GM18858 (cell line): ENCODE measurements around the gene PRKCSH.
"Not testable (repeated sequence)": the region's sequence is repeated elsewhere in the genome, so short reads cannot be mapped to it uniquely, and the experiment has no call there.

Experiments
- ATAC-seq: cut with Tn5 transposase; IDR thresholded peaks from one replicate; pipeline ENCODE4 v1.9.1; 2021; ENCODE audit not compliant: unreplicated experiment

PRKCSH gene, protein sequence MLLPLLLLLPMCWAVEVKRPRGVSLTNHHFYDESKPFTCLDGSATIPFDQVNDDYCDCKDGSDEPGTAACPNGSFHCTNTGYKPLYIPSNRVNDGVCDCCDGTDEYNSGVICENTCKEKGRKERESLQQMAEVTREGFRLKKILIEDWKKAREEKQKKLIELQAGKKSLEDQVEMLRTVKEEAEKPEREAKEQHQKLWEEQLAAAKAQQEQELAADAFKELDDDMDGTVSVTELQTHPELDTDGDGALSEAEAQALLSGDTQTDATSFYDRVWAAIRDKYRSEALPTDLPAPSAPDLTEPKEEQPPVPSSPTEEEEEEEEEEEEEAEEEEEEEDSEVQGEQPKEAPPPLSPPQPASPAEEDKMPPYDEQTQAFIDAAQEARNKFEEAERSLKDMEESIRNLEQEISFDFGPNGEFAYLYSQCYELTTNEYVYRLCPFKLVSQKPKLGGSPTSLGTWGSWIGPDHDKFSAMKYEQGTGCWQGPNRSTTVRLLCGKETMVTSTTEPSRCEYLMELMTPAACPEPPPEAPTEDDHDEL

DNA sequence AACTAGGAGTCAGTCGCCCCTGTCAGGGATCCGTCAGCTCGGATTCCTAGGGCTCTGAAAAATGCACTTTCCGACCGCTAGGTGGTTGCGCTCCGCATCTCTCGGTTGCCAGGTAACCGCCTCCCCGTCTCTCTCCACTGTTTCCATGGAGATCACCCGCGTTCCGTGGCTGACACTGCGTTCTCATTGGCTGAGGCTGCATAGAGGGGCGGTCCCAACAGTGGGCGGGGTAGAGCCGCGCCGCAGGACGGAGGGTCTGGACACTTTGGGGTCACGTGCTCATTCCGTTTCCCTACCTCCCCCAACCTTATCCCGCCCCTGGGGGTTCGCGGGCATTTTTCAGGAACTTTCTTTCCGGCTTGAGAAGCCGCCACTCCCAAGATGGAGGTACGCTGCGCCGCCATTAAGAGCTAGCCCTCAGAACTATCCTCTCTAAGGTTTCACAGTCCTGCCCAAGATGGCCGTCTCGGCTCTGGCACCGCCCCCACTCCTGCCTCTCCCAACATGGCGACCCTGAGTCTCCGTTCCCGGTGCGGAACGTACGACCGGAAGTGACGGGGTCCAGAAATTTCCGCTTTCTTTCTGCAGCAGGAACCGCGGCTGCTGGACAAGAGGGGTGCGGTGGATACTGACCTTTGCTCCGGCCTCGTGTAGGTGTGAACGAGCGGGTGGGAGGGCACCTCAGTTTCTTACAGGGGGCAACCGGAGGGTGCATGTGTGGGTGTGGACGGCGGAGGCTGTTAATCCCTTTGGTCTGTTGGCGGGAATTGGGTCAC, at the start of gene PRKCSH, which contains the start of gene ODAD3:
Gene PRKCSH (plus strand): TSS at position 579 of the 776 bp plus-strand sequence. CDS start 483 bp downstream, outside the sequence.
Gene ODAD3 (minus strand): TSS at position 65 of the 776 bp plus-strand sequence. CDS start 105 bp downstream, outside the sequence.
- peak; percentile 84 for ATAC-seq

DNA sequence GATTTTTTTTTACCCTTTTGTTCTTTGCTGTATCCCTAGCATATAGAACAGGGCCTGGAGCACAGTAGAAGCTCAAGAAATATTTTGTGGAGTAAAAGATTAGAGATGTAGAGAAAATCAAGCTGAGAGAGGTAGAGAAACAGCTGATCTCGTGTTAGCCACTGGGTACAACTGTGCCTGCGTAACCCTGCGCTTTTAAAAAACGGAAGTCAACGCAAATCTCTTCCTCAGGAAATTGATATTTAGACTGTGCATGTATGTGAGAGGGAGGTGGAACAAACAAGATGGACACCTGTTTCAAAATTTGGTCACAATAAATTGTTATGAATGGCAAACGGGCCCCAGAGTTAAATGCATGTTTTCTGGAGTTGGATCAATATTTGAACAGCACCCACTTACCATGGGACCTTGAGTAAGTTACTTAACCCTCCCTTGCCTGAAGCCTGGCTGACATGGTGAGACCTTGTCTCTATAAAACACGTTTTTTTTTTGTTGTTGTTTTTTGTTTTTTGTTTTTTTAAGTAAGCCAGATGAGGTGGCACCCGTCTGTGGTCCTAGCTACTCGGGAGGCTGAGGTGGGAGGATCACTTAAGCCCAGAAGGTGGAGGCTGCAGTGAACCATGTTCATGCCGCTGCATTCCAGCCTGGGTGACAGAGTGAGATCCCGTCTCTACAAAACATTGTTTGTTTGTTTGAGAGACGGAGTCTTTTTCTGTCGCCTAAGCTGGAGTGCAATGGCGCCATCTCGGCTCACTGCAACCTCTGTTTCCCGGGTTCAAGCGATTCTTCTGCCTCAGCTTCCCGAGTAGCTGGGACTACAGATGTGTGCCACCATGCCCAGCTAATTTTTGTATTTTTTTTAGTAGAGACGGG, 48.0 kb upstream of the PRKCSH start:
- no peak for ATAC-seq

DNA sequence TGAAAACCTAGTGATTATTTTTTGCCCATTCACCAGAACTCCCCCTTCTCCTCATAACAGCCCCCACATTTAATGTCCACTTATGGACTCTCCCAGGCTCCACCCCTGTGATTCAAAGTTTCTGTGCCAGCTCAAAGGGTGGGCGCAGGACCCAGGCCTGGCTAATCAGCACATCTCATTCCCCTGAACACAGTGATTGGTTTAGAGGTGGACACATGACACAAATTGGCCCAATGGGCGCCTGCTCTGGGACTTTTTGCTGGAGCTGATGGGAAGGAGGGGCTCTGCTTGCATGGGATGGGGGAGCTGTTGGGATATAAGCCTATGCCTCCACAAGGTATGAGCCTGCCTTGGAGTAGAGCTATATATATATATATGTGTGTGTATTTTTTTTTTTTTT, 45.1 kb upstream of the PRKCSH start:
- no peak for ATAC-seq

DNA sequence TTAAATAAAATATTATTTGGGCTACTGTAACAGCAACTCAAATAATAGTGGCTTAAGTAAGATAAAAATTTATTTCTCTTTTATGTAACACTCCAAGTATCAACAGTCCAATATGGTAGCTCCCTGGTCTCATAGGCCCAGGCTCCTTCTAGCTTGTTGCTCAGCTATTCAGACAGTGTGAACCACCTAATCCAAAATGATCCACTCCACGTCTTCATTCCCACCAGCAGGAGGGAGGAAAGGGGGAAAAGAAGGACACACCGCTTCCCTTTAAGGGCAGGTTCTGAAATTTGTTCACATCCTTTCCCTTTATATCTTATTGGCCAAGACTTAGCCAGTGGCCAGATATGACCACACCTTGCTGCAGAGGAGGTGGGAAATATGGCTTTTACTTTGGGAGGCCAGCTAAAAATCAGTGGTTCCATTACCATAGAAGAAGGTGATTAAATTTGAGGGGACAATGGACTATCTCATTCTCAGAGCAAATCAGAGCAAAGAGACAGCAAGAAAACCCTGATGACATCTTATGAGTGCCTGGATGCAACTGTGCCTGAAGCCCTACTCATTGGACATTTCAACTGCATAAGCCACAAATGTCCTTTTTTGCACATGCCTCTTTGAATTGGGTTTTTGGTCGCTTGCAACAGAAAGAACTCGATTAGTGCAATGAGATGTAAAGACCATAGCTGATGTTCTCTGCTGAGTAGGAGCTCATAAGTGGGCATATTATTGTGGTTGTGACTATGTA, 44.3 kb upstream of the PRKCSH start:
- no peak for ATAC-seq

DNA sequence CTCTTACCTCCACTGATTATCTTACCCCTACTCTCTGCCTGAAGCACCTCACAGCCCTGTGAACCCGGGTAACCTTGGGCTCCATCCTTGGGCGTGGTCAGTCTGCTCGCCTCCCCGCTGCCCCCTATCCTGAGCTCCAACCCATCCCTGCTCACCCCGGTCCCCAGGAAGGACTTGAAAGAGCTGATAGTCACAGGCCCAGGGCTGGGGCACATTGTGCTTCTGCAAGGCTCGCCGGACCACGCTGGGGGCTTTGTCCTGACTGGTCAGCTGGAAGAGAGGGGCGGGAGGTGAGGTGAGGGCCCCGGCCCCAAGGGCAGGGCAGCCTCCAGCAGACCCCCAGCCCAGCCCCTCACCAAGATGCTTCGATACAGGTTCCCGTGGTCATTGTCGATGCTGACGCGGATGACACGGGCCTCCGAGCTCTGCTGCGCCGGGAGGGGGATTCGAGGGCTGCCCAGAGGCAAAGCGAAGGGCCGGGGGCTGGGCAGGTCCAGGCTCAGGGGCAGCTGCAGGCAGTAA, 38.3 kb upstream of the PRKCSH start:
- ATAC-seq: no peak

DNA sequence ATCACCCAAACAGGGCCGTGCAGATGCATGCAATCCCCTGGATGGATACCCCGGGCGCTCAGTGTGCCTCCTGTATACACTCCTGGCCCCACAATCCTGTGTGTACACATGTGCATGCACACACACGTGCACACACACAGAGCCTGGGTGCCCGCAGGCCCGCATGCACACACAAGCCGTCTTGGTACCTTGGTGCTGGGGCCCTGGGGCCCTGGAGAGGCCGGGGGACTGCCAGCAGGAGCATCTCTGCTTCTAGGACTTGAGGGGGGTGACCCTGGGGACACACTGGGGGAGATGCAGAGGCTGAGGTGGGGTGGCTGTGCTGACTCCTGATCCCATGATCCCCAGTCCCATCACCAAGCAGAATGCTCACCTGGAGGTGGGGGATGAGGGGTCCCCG, 35.8 kb upstream of the PRKCSH start:
- ATAC-seq: no peak

DNA sequence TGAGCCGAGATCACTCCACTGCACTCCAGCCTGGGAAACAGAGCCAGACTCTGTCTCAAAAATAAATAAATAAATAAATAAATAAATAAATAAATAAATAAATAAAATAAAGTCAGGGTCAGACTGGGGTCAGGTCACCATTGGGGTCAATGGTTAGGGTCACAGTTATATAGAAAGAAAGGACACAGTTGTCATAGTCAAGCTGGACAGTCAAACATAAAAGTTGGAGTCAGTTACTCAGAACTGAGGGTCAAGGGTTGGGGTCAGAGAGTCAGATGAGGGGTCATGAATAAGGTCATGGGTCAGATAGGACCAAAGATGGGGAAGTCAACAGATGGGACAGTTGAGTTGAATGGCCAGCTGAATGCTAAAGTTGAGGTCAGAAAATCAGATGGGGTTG, 34.6 kb upstream of the PRKCSH start:
- ATAC-seq: no peak

DNA sequence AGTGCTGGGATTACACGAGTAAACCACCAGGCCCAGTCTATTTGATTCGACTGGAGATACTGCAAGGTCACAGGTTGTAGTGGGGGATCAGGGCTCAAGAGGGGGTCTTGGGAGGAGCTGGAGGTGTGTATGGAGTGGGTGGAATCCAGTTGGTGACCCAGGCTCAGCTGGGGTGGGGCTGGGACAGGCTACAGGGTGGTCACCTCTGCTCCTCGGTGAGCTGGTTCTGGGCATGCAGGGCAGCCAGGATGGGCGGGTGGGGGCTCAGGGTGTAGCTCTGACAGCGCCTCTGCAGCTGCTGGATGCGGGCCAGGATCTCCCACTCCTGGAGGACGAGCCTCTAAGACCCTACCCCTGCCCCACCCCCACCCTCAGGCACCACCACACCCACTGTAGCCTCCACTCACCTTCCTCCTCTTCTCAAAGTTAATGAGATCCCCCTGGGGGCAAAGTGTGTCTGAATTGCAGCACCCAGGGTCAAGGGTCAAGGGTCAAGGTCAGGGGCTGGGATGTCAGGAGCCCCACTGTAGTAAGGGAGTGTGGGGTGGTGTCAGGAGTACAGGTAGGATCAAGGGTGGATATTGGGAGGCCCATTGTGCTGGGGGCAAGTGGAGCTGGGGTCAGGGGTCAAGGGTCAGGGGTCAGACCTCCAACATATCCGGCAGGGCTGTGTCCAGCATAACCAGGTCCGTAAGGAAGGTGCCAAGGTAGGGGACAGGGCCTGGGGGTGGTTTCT, 33.5 kb upstream of the PRKCSH start:
- no peak for ATAC-seq

DNA sequence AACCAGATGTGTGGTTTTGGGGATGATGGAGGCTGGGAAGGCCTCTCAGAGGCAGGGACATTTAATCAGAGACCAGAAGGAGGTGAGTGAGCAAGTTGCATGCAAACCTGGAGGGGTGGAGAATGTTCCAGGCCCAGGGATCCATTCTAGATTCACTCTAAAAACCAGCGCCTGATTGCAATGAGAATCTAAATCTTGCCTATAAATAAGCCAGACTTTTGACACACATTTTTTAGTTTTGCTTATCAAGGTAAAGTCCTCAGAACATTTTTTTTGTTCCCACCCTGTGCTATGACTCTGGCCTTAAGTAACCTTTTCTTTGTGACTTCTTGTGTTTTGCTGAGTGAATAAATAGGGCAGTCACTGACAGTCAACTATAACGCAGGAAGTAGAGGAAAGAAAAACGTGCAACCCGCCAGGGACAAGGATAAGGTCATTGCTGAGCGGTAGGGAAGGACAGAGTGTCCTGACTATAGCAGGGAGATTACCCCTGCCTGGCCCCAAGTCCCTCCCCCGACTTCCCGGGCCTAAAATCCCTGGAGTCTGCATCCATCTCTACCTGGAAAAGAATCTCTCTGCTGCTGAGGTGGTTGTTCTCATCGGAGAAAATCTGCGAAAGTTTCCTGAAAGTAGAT, 30.7 kb upstream of the PRKCSH start:
- no peak for ATAC-seq

DNA sequence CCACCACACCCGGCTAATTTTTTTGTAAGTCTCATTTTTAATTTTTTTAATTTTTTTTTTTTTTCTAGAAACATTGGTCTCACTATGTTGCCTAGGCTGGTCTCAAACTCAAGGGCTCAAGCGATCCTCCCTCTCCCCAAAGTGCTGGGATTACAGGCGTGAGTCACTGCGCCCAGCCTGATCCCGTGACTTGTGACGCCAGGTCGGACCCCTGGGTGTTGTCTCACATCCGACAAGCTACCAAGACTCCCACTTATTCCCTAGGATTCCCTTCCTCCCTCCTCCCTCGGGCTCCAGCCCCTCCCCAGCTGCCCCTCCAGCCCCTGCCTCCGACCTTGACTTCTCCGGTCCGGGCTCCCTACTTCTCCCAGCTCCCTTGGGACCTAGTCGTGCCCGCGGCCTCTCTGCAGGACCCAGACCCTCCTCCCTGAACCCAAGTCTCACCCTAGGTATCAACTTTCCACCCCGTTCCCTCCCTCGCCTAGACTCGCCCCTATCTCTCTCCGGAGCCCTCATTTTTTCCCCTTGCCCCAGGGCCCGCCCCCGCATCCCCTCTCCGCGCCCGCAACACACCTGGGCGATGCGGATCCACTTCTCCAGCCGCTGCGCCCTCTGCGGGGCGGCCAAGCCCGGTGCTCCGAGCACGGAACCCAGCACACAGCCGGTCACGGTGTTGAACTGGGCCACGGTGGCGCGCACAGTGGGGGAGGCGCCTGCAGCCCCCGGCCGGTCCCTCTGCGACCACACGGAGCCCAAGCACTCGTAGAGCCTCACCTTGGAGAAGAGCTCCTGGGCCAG, 29.4 kb upstream of the PRKCSH start:
- ATAC-seq: no peak

DNA sequence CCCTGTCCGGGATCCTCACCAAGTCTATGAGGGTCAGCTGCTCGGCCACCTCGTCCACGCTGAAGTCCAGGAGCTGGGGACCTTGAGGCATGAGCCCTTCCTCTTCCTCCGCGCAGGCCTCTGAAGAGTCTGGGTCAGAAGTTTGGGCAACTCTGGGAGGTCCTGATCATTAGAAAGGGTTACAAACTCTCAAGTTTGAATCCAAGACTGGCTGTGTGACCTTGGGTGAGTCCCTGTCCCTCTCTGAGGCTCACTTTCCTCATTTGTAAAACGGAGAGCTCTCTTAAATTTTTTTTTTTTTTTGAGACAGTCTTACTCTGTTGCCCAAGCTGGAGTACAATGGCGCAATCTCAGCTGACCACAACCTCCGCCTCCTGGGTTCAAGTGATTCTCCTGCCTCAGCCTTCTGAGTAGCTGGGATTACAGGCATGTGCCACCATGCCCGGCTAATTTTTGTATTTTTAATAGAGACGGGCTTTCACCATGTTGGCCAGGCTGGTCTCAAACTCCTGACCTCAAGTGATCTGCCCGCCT, 28.7 kb upstream of the PRKCSH start:
- not testable (repeated sequence) for ATAC-seq

DNA sequence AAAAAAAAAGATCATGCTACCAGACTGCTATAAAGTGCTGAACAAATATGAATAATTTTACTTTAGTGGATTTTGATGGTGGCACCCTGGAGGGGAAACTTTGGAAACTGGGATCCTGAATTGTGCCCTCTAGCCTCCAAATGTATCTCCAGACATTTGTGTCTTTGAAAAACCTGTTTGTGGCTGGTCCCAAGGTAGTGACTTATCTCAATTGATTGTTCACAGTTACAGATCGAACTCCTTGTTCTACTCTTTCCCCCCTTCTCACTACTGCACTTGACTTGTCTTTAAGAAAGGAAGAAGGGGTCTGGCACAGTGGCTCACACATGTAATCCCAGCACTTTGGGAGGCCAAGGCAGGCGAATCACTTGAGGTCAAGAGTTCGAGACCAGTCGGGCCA, 26.8 kb upstream of the PRKCSH start:
- no peak for ATAC-seq

DNA sequence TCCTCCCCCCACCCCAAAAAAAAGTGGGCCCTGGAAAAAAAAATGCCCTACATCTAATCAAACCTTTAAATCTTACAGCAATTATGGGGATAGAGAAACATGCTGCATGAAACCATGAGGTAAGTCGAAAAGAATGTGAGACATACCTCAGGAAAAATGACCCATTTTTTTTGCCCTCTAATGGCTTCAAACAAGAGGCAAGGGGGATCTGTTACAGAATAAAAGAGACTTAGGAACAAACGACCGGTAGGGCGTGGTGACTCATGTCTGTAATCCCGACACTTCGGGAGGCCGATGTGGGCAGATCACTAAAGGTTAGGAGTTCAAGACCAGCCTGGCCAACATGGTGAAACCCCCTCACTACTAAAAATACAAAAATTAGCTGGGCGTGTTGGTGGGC, 24.8 kb upstream of the PRKCSH start:
- no peak for ATAC-seq

DNA sequence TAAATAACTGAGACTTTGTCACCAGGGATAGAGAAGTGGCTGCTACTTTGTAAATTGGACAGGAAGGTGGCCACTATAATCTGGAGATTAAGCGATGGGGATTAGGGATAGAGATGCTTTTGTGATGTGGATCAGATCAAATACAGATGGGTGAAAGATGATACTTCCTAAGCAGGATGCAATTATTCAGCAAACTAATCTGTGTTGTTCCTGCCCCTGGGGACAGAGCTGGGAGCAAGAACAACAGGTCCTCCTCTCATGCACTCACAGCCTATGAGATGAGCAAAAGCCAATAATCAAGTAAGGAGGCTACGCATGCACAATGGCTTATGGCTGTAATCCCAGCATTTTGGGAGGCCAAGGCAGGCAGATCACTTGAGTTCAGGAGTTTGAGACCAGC, 20.9 kb upstream of the PRKCSH start:
- no peak for ATAC-seq

DNA sequence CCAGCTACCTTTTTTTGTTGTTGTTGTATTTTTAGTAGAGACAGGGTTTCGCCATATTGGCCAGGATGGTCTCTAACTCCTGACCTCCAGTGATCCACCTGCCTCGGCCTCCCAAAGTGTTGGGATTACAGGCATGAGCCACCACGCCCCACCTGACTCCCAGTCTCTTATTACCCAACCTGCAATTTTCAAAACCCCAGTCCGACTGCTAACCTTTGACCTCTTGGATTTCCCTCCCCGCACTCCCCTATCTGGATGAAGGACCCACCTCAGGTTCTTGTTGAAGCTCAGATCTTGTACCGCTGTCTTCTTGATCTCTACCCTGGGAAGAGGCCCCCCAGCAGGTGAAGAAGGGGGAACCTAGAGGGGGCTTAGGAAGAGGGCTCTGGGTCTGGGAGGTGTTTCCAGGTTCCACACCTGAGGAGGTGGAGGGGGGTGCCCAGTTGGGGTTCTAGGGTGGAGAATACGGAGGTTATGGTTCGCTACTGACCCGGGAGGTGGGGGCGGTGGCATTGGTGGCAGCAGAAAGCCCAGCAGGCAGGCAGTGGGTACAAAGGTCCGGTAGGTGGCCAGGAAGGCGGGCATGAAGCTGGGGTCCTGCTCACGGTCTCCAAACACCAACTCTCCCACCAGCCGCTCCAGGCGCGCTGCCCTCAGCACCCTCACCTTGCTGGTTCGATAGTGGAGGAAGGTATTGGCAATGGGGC, 18.9 kb upstream of the PRKCSH start:
- no peak for ATAC-seq

DNA sequence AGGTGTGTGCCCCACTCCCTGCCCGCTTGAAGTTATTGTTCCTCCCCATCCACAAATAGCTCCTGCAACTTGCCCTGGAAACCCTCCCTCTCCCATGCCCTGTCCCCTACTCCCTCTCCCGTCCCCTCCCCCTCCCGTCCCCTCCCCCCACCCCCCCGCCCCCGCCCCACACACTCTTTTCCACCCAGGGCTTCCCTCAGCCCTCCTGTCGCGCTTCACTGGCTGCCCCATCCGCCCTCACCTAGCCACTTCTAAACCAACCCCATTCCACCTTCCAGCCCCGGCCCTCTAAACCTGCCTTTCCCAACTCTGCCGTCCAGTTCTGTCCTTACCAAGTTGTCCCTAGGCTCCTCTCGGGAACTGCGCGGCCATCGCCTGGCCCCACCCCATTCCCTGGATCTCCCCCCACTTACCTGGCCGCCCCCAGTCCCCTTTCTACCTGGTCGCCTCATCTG, 17.3 kb upstream of the PRKCSH start:
- ATAC-seq: no peak
